ENCODE data around the gene PKNOX2.

PKNOX2 gene

DNA sequence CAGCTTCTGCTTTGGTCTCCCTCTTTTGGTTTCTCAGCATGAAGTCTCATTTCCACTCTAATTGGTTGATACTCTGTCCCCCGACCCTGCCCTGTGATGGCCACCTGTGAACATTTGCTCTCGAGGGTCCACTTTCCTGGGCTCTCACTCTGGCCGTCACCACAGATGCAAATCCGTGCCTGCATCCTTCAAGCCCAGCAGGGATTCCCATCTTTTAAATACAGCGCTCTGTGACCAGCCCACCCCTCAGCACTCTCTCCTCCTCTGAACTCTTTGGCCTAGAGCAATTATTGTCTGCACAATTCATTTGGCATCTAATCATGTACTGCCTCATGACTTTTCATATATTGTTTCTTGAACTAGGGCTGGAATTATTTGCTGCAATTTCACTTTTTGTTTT, 26.0 kb downstream of the PKNOX2 start:
- TF ChIP-seq, protein P1, sequence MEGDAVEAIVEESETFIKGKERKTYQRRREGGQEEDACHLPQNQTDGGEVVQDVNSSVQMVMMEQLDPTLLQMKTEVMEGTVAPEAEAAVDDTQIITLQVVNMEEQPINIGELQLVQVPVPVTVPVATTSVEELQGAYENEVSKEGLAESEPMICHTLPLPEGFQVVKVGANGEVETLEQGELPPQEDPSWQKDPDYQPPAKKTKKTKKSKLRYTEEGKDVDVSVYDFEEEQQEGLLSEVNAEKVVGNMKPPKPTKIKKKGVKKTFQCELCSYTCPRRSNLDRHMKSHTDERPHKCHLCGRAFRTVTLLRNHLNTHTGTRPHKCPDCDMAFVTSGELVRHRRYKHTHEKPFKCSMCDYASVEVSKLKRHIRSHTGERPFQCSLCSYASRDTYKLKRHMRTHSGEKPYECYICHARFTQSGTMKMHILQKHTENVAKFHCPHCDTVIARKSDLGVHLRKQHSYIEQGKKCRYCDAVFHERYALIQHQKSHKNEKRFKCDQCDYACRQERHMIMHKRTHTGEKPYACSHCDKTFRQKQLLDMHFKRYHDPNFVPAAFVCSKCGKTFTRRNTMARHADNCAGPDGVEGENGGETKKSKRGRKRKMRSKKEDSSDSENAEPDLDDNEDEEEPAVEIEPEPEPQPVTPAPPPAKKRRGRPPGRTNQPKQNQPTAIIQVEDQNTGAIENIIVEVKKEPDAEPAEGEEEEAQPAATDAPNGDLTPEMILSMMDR (IDR thresholded peaks at IDR 0.05; ENCODE audit: low read depth, low read length), result no peak
- DNase-seq (ENCODE audit: extremely low read depth, low read depth), result no peak

DNA sequence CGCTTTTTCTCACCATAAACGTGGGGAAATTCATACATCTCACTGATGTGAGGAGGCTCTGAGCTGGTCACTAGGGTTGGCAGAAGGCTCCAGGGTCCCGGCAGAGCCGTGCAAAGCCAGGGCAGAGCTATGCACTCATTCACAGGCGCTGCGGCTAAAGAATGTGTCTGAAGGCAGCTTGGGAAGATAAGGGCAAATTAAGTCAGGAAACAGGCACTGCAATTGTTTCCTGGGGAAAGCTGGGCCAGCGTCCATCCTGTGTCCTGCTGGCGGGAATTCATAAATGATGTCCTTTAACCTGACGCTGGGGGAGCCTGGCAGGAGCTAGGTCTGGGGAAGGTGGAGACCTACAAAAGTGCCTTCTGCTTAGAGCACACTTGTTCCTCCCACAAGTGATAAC, 27.6 kb downstream of the PKNOX2 start:
- DNase-seq (ENCODE audit: extremely low read depth, low read depth), result no peak
- TF ChIP-seq, protein P1 (IDR thresholded peaks at IDR 0.05; ENCODE audit: low read depth, low read length), result no peak

DNA sequence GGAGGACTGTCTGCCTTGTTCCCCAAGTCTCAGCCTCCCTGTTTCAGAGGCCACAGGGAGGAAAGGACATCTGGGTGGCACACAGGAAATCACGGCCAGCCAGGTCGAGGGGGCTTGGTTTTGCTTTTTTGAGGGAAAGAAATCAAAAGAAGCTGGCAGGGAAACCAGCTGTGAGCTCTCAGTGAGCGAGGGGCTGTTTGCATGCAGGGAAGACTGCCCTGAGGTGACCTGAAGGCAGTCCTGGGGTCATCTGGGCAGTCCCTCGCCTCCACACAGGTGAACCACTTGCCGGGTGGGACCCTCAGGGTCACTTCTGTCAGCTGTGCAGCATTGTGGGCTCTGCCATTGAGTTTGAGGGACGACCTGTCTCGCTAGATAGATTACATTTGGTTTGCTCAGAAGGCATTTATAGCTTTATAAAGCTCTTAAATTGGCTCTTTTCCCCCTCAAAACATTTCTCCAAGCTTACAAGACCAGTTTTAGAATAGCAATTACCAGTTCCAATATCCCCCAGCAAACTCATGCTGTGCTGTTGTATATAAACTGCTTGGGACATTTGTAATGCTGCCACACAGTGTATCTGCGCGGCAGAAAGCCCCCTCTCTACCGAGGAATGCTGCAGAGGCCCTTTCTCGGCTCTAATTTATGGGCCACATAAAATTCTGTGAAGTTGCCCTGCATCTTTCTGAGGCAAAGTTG, 28.3 kb downstream of the PKNOX2 start:
- no peak for DNase-seq (ENCODE audit: extremely low read depth, low read depth)
- TF ChIP-seq, protein P1 (IDR thresholded peaks at IDR 0.05; ENCODE audit: low read depth, low read length), result no peak

DNA sequence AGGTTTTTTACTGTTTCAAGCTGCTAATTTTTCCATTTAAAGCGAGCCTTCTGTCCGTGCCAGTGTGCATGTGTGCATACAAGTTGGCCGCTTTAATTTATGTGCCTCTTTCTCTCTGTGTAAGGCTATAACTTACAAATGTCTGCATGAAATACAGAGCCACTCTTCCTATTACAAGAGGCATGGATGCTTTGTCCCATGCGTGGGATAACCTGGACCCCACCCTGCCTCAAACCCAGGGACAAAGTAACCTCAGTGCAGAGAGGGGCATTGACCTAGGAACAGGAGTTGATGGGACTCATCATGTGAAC, 28.8 kb downstream of the PKNOX2 start:
- TF ChIP-seq, protein P1 (IDR thresholded peaks at IDR 0.05; ENCODE audit: low read depth, low read length), result no peak
- no peak for DNase-seq (ENCODE audit: extremely low read depth, low read depth)

DNA sequence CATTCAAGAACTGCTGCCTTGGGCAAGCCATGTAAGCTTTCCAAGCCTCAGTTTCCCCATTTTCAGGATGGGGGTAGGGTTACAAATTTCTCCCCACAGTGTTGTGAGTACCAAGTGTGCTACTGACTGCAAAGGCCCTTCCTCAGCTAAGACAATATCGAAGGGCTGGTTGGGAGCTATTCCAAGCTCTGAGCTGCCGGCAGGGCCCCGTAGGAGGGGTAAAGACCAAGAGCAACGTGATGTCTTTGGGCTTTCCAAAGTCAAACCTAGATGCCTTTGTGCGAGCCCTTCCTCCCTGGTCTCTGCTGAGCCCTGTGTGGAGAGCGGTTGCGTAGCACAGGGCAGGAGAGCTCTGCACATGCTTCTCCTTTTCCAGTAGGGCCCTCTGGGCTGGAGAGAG, 29.3 kb downstream of the PKNOX2 start:
- DNase-seq (ENCODE audit: extremely low read depth, low read depth), result no peak
- TF ChIP-seq, protein P1 (IDR thresholded peaks at IDR 0.05; ENCODE audit: low read depth, low read length), result no peak

DNA sequence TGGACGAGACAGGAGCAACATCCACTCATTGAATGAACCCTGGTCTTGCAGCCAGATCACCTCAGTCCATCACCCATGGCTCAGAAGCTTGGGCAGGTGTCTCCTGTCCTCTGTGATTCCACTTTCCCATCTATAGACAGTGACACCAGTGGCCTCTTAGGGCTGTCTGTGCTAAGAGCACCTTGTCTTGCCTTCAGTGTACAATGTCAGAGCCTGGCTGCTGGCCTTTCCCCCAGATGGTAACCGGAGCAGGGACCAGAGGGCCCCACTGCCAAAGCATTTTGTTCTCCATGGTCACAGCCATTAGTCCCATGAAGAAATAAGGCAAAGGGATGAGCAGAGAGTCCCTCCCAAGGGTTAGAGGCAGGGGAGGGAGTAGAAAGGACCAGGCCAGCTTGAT, 35.4 kb downstream of the PKNOX2 start:
- TF ChIP-seq, protein P1 (IDR thresholded peaks at IDR 0.05; ENCODE audit: low read depth, low read length), result no peak
- DNase-seq (ENCODE audit: extremely low read depth, low read depth), result no peak

DNA sequence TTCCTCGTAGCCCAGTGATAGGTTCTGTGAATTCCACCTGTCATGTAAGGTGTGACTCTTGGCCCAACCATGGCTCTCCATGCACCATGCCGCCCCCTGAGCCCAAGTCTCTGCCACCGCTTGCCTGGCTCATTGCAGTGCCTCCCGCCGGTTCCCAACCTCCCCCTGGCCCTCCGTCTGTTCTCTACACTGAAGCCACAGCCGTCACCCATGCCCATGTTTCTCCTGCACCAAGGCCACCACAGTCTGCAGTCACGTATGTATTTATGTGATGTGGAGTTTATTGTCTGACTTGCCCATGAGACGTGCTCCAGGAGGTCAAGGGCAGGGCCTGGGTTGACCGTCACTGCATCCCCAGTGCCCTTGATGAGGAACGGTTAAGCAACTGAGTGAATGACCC, 35.9 kb downstream of the PKNOX2 start:
- TF ChIP-seq, protein P1 (IDR thresholded peaks at IDR 0.05; ENCODE audit: low read depth, low read length), result no peak
- DNase-seq (ENCODE audit: extremely low read depth, low read depth), result no peak
